SU-DHL-6 (cell line): ENCODE data around the gene RASA3.

Experiments used
- H2AFZ ChIP-seq: fragments of 200-600 bp; sonication (generic); 2 replicates; pipeline ENCODE4 v1.6.1; 2014; ENCODE audit warnings: low read depth, mild to moderate bottlenecking, moderate library complexity, mixed read lengths, antibody characterized with exemption, low read length; ENCODE audit not compliant: severe bottlenecking
- H3F3A ChIP-seq: fragments of 200-600 bp; shearing (Covaris generic); 2 replicates; pipeline ENCODE4 v1.6.0; 2016; ENCODE audit warnings: antibody characterized with exemption, mild to moderate bottlenecking; ENCODE audit not compliant: insufficient read depth
- H3K27ac ChIP-seq: fragments of 200-600 bp; sonication (generic); 2 replicates; pipeline ENCODE4 v1.5.1; 2016; ENCODE audit warnings: low read depth, mild to moderate bottlenecking, low read length, moderate library complexity, mixed read lengths
- H3K27me3 ChIP-seq: fragments of 200-600 bp; sonication (generic), shearing (Covaris generic); 2 replicates; pipeline ENCODE4 v1.6.0; 2014; ENCODE audit warnings: mild to moderate bottlenecking, low read length
- H3K36me3 ChIP-seq: fragments of 200-600 bp; sonication (generic); 2 replicates; pipeline ENCODE4 v1.6.1; 2014; ENCODE audit warnings: mild to moderate bottlenecking, low read length, mixed read lengths
- H3K4me2 ChIP-seq: fragments of 300-600, 200-600 bp; shearing (Covaris generic), sonication (generic); 2 replicates; pipeline ENCODE4 v1.6.0; 2014; ENCODE audit warnings: low read length, low read depth, mild to moderate bottlenecking; ENCODE audit not compliant: poor library complexity, severe bottlenecking
- H3K4me3 ChIP-seq: fragments of 200-600 bp; sonication (generic); 2 replicates; pipeline ENCODE4 v1.5.1; 2014; ENCODE audit warnings: antibody characterized with exemption, low read length, mild to moderate bottlenecking, mixed read lengths; ENCODE audit not compliant: insufficient read depth, poor library complexity, severe bottlenecking
- H3K79me2 ChIP-seq: fragments of 200-600 bp; sonication (generic); 2 replicates; pipeline ENCODE4 v1.6.1; 2014; ENCODE audit warnings: mild to moderate bottlenecking, low read length, moderate library complexity; ENCODE audit not compliant: insufficient read depth
- H3K9ac ChIP-seq: fragments of 200-600 bp; sonication (generic); 2 replicates; pipeline ENCODE4 v1.7.0; 2014; ENCODE audit warnings: mild to moderate bottlenecking, low read length
- H3K9me2 ChIP-seq: fragments of 200-600 bp; sonication (generic); replicated peaks from 2 replicates; pipeline ENCODE4 v1.6.1; 2014; ENCODE audit warnings: low read length; ENCODE audit not compliant: insufficient read depth
- H3K9me3 ChIP-seq: fragments of 200-600 bp; sonication (generic); 2 replicates; pipeline ENCODE4 v1.6.1; 2014; ENCODE audit warnings: low read length, mixed read lengths; ENCODE audit not compliant: insufficient read depth
- H4K20me1 ChIP-seq: fragments of 200-600 bp; sonication (generic); 2 replicates; pipeline ENCODE4 v1.6.1; 2014; ENCODE audit warnings: low read depth, mild to moderate bottlenecking, antibody characterized with exemption, low read length, moderate library complexity, mixed read lengths
- EZH2phosphoT487 ChIP-seq: fragments of 200-600 bp; sonication (generic), shearing (Covaris generic); conservative IDR thresholded peaks from 2 replicates; pipeline ENCODE4 v1.6.1; 2018; ENCODE audit warnings: mild to moderate bottlenecking, antibody characterized with exemption, low read length, moderate library complexity, mixed read lengths
- TF ChIP-seq, protein P1 (sequence below): fragments of 200-600 bp; sonication (generic); IDR thresholded peaks from one replicate; pipeline ENCODE4 v1.5.1; 2017; ENCODE audit warnings: antibody characterized with exemption, mild to moderate bottlenecking, low read length, moderate library complexity; ENCODE audit not compliant: insufficient read depth, poor library complexity, severe bottlenecking

Gene RASA3

DNA sequence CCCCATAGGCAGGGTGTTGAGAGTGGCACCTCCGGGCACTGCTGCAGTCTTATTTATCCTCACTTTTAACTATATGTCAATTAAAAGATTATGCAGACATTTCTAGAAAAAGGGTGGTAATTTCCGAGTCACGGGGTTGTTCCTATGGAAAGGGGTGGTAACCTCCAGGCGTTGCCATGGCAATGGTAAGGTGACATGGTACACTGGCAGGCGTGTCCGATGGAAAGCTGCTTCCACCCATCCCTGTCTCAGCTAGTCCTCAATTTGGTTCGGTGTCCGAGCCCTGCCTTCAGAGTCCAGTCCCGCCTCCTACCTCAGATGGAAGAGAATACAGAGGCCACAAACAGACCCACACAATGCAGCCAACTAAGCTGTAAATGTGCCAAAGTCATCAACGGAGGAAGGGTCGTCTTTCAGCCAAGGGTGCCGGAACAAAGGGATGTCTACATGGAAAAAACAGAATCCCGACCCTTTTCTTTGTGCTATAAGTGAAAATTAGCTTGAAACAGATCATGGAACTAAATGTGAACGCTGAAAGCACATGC is 85.9 kb downstream of the RASA3 start:
- Histone ChIP-seq H4K20me1 (no peaks in the 10 kb centered on the region), H2AFZ (no peak overlapping the region), H3K9ac (no peak overlapping the region), H3K27me3 (no peaks in the 10 kb centered on the region), H3K9me3 (no peaks in the 10 kb centered on the region), H3K27ac (peak overlapping the region; percentile 54; the same call in 1 of the 2 replicates), H3F3A (no peaks in the 10 kb centered on the region), H3K36me3 (no peaks in the 10 kb centered on the region), H3K4me2 (peak overlapping the region; percentile 34), H3K79me2 (no peaks in the 10 kb centered on the region), H3K9me2 (no peaks in the 10 kb centered on the region), H3K4me3 (no peak overlapping the region)
- no peak for TF ChIP-seq EZH2phosphoT487
- TF ChIP-seq, protein P1, sequence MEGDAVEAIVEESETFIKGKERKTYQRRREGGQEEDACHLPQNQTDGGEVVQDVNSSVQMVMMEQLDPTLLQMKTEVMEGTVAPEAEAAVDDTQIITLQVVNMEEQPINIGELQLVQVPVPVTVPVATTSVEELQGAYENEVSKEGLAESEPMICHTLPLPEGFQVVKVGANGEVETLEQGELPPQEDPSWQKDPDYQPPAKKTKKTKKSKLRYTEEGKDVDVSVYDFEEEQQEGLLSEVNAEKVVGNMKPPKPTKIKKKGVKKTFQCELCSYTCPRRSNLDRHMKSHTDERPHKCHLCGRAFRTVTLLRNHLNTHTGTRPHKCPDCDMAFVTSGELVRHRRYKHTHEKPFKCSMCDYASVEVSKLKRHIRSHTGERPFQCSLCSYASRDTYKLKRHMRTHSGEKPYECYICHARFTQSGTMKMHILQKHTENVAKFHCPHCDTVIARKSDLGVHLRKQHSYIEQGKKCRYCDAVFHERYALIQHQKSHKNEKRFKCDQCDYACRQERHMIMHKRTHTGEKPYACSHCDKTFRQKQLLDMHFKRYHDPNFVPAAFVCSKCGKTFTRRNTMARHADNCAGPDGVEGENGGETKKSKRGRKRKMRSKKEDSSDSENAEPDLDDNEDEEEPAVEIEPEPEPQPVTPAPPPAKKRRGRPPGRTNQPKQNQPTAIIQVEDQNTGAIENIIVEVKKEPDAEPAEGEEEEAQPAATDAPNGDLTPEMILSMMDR: no peak

- H3K4me3 ChIP-seq: no peak overlapping the region
- no peaks in the 10 kb centered on the region for H3K79me2 ChIP-seq
- TF ChIP-seq EZH2phosphoT487: no peak
- TF ChIP-seq, protein P1: no peak
- no peak overlapping the region for H2AFZ ChIP-seq
- H3K9me3 ChIP-seq: no peaks in the 10 kb centered on the region
- H3K36me3 ChIP-seq: no peaks in the 10 kb centered on the region
- H3K27me3 ChIP-seq: no peaks in the 10 kb centered on the region
- no peaks in the 10 kb centered on the region for H3F3A ChIP-seq
- H4K20me1 ChIP-seq: no peaks in the 10 kb centered on the region
- H3K27ac ChIP-seq: no peak overlapping the region
- no peak overlapping the region for H3K4me2 ChIP-seq
- H3K9ac ChIP-seq: no peak overlapping the region
- H3K9me2 ChIP-seq: no peaks in the 10 kb centered on the region
Observed at GRCh38 chr13:114045113-114045735, 87.2 kb downstream of the RASA3 start.

- Histone ChIP-seq H3K4me3 (no peak overlapping the region), H3F3A (no peaks in the 10 kb centered on the region), H3K9me3 (no peaks in the 10 kb centered on the region), H3K27ac (no peak overlapping the region), H3K4me2 (no peak overlapping the region), H3K9me2 (no peaks in the 10 kb centered on the region), H3K36me3 (no peaks in the 10 kb centered on the region), H2AFZ (no peak overlapping the region), H3K27me3 (no peaks in the 10 kb centered on the region), H4K20me1 (no peaks in the 10 kb centered on the region), H3K9ac (no peak overlapping the region), H3K79me2 (no peaks in the 10 kb centered on the region)
- TF ChIP-seq, protein P1: no peak
- no peak for TF ChIP-seq EZH2phosphoT487
Observed at GRCh38 chr13:114044486-114044885, 87.9 kb downstream of the RASA3 start.
